HUES48 (cell line): ENCODE data around the gene PRR36.
A peak's percentile ranks its signal among the peaks of the same experiment; 100 is the strongest.

Experiments used
- H3K27ac ChIP-seq: one replicate; pipeline ENCODE4 v1.7.0; 2013; ENCODE audit warnings: low read depth, low read length, inconsistent platforms
- H3K27me3 ChIP-seq: 2 replicates; pipeline ENCODE4 v1.6.1; 2013; ENCODE audit warnings: mild to moderate bottlenecking, low read length; ENCODE audit not compliant: control insufficient read depth, insufficient read depth
- H3K36me3 ChIP-seq: 2 replicates; pipeline ENCODE4 v1.6.1; 2013; ENCODE audit warnings: low read length; ENCODE audit not compliant: control insufficient read depth, insufficient read depth
- H3K4me1 ChIP-seq: 2 replicates; pipeline ENCODE4 v1.6.1; 2013; ENCODE audit warnings: mild to moderate bottlenecking, low read length; ENCODE audit not compliant: control insufficient read depth, insufficient read depth
- H3K4me3 ChIP-seq: 2 replicates; pipeline ENCODE4 v1.5.1; 2013; ENCODE audit warnings: mild to moderate bottlenecking, low read depth, low read length
- H3K9ac ChIP-seq: 2 replicates; pipeline ENCODE4 v1.6.1; 2013; ENCODE audit warnings: mild to moderate bottlenecking, low read depth, low read length, moderate library complexity
- H3K9me3 ChIP-seq: 2 replicates; pipeline ENCODE4 v1.6.1; 2013; ENCODE audit warnings: low read length; ENCODE audit not compliant: control insufficient read depth, insufficient read depth

Gene PRR36

GRCh38 chr19:7904074-7905020 is 30.2 kb upstream of the PRR36 start:
- peak overlapping the region; percentile 92 for H3K4me3 ChIP-seq
- H3K27me3 ChIP-seq, result no peaks in the 10 kb centered on the region
- peak overlapping the region; percentile 88 for H3K27ac ChIP-seq
- H3K9ac ChIP-seq, result peak overlapping the region; percentile 62; the same call in 1 of the 2 replicates
- peaks cover 6% of the 10 kb centered on the region; the same call in 1 of the 2 replicates for H3K4me1 ChIP-seq
- H3K9me3 ChIP-seq, result no peaks in the 10 kb centered on the region
- peaks cover 15% of the 10 kb centered on the region; the same call in 1 of the 2 replicates for H3K36me3 ChIP-seq

- H3K27ac ChIP-seq, result peak within 1 kb of the TSS; percentile 88
- peaks cover 18% of the 10 kb centered on the region; the same call in 1 of the 2 replicates for H3K36me3 ChIP-seq
- peaks cover 6% of the 10 kb centered on the region; the same call in 1 of the 2 replicates for H3K4me1 ChIP-seq
- H3K27me3 ChIP-seq, result no peaks in the 10 kb centered on the region
- H3K9me3 ChIP-seq, result no peaks in the 10 kb centered on the region
- peak within 1 kb of the TSS; percentile 92 for H3K4me3 ChIP-seq
- H3K9ac ChIP-seq, result peak within 1 kb of the TSS; percentile 65
These were observed 29.3 kb upstream of the PRR36 start, which contains the start of gene MAP2K7 for GRCh38 chr19:7903244-7904073. Gene MAP2K7, plus strand, starts transcription at chr19:7903877. Its CDS starts 68 bp downstream, at chr19:7903945.

- H3K9ac ChIP-seq, result peak overlapping the region; percentile 65
- H3K4me1 ChIP-seq, result peaks cover 6% of the 10 kb centered on the region; the same call in 1 of the 2 replicates
- H3K36me3 ChIP-seq, result peaks cover 18% of the 10 kb centered on the region; the same call in 1 of the 2 replicates
- H3K9me3 ChIP-seq, result no peaks in the 10 kb centered on the region
- no peaks in the 10 kb centered on the region for H3K27me3 ChIP-seq
- peak overlapping the region; percentile 69 for H3K4me3 ChIP-seq
- peak overlapping the region; percentile 86 for H3K27ac ChIP-seq
These were observed 28.6 kb upstream of the PRR36 start for GRCh38 chr19:7902796-7903243.

GRCh38 chr19:7901337-7901736 is 27.1 kb upstream of the PRR36 start:
- Histone ChIP-seq H3K27me3 (no peaks in the 10 kb centered on the region), H3K27ac (no peak overlapping the region), H3K36me3 (peaks cover 17% of the 10 kb centered on the region; the same call in 1 of the 2 replicates), H3K9me3 (no peaks in the 10 kb centered on the region), H3K4me1 (peaks cover 6% of the 10 kb centered on the region; the same call in 1 of the 2 replicates), H3K9ac (no peak overlapping the region), H3K4me3 (no peak overlapping the region)

- peaks cover 6% of the 10 kb centered on the region; the same call in 1 of the 2 replicates for H3K4me1 ChIP-seq
- no peak overlapping the region for H3K27ac ChIP-seq
- no peaks in the 10 kb centered on the region for H3K9me3 ChIP-seq
- no peaks in the 10 kb centered on the region for H3K27me3 ChIP-seq
- H3K9ac ChIP-seq, result no peak overlapping the region
- peaks cover 13% of the 10 kb centered on the region; the same call in 1 of the 2 replicates for H3K36me3 ChIP-seq
- H3K4me3 ChIP-seq, result no peak overlapping the region
These were observed 26.7 kb upstream of the PRR36 start for GRCh38 chr19:7900931-7901330.

- Histone ChIP-seq H3K27me3 (no peaks in the 10 kb centered on the region), H3K9me3 (no peaks in the 10 kb centered on the region), H3K27ac (no peak overlapping the region), H3K36me3 (peaks cover 10% of the 10 kb centered on the region; the same call in 1 of the 2 replicates), H3K4me1 (peaks cover 6% of the 10 kb centered on the region; the same call in 1 of the 2 replicates), H3K9ac (no peak overlapping the region), H3K4me3 (no peak overlapping the region)
These were observed 26.2 kb upstream of the PRR36 start for GRCh38 chr19:7900401-7900870.

DNA sequence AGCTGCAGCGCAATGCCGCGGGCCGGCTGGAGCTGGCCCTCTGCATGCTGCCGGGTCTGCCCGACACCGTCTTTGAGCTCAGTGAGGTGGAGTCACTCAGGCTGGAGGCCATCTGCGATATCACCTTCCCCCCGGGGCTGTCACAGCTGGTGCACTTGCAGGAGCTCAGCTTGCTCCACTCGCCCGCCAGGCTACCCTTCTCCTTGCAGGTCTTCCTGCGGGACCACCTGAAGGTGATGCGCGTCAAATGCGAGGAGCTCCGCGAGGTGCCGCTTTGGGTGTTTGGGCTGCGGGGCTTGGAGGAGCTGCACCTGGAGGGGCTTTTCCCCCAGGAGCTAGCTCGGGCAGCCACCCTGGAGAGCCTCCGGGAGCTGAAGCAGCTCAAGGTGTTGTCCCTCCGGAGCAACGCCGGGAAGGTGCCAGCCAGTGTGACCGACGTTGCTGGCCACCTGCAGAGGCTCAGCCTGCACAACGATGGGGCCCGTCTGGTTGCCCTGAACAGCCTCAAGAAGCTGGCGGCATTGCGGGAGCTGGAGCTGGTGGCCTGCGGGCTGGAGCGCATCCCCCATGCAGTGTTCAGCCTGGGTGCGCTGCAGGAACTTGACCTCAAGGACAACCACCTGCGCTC is 25.7 kb upstream of the PRR36 start:
- Histone ChIP-seq H3K36me3 (peaks cover 10% of the 10 kb centered on the region; the same call in 1 of the 2 replicates), H3K4me1 (peaks cover 6% of the 10 kb centered on the region; the same call in 1 of the 2 replicates), H3K27me3 (no peaks in the 10 kb centered on the region), H3K27ac (no peak overlapping the region), H3K9me3 (no peaks in the 10 kb centered on the region), H3K4me3 (no peak overlapping the region), H3K9ac (no peak overlapping the region)

DNA sequence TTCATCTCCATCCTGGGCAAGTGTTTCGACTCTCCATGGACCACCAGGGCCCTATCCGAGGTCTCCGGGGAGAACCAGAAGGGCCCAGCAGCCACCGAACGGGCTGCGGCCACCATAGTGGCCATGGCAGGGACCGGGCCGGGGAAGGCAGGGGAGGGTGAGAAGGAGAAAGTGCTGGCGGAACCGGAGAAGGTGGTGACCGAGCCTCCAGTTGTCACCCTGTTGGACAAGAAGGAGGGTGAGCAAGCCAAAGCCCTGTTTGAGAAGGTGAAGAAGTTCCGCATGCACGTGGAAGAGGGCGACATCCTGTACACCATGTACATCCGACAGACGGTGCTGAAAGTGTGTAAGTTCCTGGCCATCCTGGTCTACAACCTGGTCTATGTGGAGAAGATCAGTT is 24.8 kb upstream of the PRR36 start:
- peaks cover 10% of the 10 kb centered on the region; the same call in 1 of the 2 replicates for H3K36me3 ChIP-seq
- no peaks in the 10 kb centered on the region for H3K27me3 ChIP-seq
- H3K4me3 ChIP-seq, result no peak overlapping the region
- no peak overlapping the region for H3K27ac ChIP-seq
- H3K9me3 ChIP-seq, result no peaks in the 10 kb centered on the region
- no peak overlapping the region for H3K9ac ChIP-seq
- peaks cover 2% of the 10 kb centered on the region; the same call in 1 of the 2 replicates for H3K4me1 ChIP-seq

- H3K27me3 ChIP-seq, result no peaks in the 10 kb centered on the region
- no peaks in the 10 kb centered on the region for H3K9me3 ChIP-seq
- peaks cover 10% of the 10 kb centered on the region; the same call in 1 of the 2 replicates for H3K36me3 ChIP-seq
- H3K9ac ChIP-seq, result no peak overlapping the region
- H3K4me3 ChIP-seq, result no peak overlapping the region
- no peaks in the 10 kb centered on the region; the same call in 1 of the 2 replicates for H3K4me1 ChIP-seq
- no peak overlapping the region for H3K27ac ChIP-seq
These were observed 23.1 kb upstream of the PRR36 start for GRCh38 chr19:7897292-7897691.

DNA sequence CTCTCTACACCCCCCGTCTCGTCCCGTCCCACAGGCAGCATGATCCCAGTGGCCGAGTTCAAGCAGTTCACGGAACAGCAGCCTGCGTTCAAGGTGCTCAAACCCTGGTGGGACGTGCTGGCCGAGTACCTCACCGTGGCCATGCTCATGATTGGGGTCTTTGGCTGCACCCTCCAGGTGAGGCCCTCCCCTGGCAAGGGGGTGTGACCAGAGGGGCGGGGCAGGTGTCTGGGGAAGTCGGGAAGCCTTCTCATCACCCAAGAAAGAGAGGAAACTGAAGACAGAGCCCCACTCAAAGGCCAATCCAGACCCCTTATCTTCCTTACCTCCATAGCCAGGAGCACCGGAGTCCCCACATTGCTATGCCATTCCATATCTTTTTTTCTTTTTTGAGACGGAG is 21.4 kb upstream of the PRR36 start:
- Histone ChIP-seq H3K4me3 (no peak overlapping the region), H3K9me3 (no peaks in the 10 kb centered on the region), H3K4me1 (no peaks in the 10 kb centered on the region; the same call in 1 of the 2 replicates), H3K27me3 (no peaks in the 10 kb centered on the region), H3K36me3 (peaks cover 10% of the 10 kb centered on the region; the same call in 1 of the 2 replicates), H3K9ac (no peak overlapping the region), H3K27ac (no peak overlapping the region)
